CD4-positive, alpha-beta T cell treated with Interleukin-17A for 4 hours (primary cell): ENCODE data around the gene KIAA0930.

Source experiments
- DNase-seq: peaks from one replicate; pipeline ENCODE4 v3.0.0-alpha.2; 2020; ENCODE audit warnings: mixed read lengths

Gene KIAA0930

GRCh38 chr22:45237065-45237990 is 3.4 kb downstream of the KIAA0930 start:
- DNase-seq = no peak

- DNase-seq = no peak
Observed at GRCh38 chr22:45235851-45236342, 4.8 kb downstream of the KIAA0930 start.

- no peak for DNase-seq
Observed at GRCh38 chr22:45235101-45235777, 5.5 kb downstream of the KIAA0930 start.

DNA sequence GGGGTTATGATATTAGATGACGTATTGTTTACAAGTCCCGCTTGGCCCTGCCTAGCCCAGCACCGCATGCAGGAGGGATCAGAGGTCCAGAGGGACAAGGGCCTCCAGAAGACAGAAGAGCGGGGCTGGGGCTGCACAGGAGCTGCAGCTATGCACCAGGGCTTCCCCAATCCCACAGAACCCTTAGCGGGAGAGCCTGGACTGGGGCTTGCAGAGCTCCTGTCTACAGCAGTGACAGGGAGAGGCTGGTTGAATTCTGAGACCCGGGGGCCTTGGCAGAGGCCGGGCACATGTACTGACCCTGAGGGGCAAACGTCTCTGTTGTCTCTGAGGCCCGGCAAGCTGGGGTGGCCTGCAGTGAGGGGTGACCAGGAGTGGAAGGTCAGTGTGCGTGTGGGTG is 6.9 kb downstream of the KIAA0930 start:
- no peak for DNase-seq

- no peak for DNase-seq
Observed at GRCh38 chr22:45233386-45233785, 7.3 kb downstream of the KIAA0930 start.

DNA sequence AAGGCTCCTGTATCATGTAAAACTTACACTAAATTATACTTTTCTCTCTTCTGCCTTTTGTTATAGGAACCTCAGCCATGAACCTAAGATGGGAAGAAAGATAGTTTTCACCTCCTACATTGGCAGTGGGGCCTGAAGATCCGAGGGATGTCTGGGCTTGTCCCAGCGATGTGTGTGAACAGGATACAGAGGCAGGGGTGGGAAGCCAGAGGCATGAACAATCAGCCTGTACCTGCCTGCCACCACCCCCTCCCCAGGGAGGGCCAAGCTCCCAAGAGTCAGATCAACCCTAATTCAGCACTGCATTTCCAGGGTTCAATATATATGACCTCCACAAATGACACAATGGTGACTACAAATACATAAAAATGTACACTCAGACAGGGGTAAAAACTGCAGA is 9.4 kb downstream of the KIAA0930 start:
- DNase-seq = no peak

DNA sequence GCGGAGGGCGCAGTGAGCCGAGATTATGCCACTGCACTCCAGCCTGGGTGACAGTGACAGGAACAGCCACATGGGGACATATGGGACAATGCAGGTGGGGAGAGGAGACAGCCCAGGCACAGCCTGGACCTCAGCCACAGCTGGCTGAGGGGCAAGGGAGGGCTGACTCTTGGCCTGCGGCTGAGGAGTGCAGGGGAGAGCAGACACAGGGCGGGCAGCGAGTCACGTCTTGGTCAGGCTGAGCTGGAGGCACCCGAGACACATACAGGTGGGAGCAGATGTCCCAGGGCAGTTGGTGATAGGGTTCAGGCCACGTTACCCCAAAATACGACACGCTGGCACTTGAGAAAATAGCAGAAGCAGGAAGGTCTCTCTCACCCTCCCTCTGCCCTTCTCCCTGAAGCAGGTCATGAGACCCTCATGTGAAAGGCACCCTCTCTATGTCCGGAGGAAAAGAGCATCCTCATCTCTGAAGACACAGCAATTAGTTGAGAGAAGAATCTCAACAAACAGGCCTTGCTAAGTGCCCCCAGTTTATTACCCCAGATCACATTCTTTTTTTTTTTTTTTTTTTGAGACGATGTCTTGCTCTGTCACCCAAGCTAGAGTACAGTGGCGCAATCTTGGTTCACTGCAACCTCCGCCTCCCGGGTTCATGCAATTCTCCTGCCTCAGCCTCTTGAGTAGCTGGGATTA is 10.5 kb downstream of the KIAA0930 start:
- DNase-seq = no peak

DNA sequence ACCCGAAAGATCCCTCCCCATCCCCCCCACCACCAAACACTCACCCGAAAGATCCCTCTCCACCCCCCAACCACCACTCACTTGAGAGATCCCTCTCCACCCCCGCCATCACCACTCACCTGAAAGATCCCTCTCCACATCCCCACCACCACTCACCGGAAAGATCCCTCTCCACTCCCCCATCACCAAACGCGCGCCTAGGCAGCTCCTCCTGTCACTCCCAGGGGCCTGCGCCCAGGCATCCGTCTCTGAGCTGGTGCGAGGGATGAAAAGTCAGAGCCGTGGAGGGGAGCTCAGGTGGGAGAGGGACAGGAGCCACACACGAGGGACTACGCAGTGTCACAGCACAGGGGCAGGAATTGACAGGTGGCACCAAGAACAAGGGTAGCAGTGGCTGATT is 11.5 kb downstream of the KIAA0930 start:
- no peak for DNase-seq

DNA sequence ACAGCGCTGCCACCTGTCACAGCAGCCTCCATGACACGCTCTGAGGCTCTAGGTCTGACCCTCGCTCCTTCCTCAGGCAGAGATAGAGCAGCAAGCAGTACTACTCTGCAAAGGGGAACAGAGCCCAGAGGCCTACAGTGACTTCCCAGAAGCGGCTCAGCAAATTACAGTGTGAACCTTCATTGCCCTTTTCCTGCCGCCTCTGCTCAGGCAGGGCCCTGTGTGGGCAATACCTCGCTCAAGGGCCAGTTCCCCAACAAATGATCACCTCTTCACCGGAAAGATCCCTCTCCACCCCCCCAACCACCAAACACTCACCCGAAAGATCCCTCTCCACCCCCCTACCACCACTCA is 12.3 kb downstream of the KIAA0930 start:
- DNase-seq = no peak

GRCh38 chr22:45227645-45228400 is 12.9 kb downstream of the KIAA0930 start:
- no peak for DNase-seq

GRCh38 chr22:45226503-45227186 is 14.0 kb downstream of the KIAA0930 start:
- DNase-seq = no peak

DNA sequence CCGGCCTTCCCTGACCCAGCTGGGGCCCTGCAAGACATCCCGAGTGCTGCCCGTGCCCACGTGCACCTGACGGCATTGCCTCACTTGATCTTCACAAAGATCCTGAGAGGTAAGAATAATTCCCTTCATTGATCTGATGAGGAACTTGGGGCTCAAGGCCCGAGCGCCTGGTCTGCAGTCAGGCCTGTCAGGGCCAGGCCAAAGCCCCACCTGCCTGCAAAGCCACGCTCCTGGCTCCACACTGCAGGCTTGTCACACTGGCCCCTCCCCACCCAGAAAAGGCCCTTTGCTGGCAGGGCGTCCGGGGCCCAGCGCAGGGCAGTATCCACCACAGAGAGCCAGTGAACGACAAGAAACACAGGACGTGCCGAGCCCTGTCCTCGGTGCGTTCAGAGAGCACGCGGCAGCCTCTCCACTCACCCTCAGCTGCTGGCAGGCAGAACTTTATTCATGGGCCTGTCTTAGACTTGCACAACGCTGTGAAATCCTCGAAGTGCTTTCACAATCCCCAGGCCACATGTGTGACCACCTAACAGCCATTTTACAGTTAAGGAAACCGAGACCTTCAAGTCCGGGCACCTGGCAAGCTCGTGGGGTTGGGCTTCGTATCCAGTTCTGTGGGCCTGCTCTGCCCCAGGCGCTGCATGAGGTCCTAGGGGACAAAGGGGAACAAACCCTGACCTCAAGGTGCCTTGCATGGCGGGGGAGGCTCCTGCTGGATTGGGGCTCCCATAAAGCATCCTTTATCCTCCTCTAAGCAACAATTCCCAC is 14.8 kb downstream of the KIAA0930 start:
- no peak for DNase-seq

- DNase-seq = no peak
Observed at GRCh38 chr22:45224988-45225731, 15.5 kb downstream of the KIAA0930 start.

GRCh38 chr22:45224331-45224730 is 16.4 kb downstream of the KIAA0930 start:
- DNase-seq = no peak

- DNase-seq = no peak
Observed at GRCh38 chr22:45223304-45224117, 17.2 kb downstream of the KIAA0930 start.

GRCh38 chr22:45221201-45221600 is 19.5 kb downstream of the KIAA0930 start:
- DNase-seq = no peak

- DNase-seq = no peak
Observed at GRCh38 chr22:45218976-45219375, 21.7 kb downstream of the KIAA0930 start.

DNA sequence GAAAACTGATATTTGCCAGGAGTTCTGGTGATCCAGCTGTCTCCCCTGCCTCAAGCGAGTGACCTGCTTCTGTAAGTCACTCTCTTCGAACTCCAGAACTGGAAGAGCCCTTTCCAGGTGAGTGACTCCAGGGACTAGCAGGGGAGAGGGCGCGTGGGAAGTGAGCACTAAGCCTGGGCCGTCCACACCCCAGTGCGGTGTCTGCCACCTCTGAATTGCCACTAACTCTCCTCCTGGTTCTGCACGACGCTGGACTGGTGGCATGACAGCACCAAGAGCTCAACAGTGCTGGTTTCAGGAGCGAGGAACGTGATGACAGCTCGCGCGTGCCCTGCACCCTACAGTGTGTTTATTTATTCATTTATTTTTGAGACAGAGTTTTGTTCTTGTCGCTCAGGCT is 22.9 kb downstream of the KIAA0930 start:
- no peak for DNase-seq

- DNase-seq = no peak
Observed at GRCh38 chr22:45217345-45217744, 23.3 kb downstream of the KIAA0930 start.
